ENCODE measurements around the gene DNAJC30.

- TF ChIP-seq CTCF (IDR thresholded peaks at IDR 0.05) (no peak), POLR2A (IDR thresholded peaks at IDR 0.05) (no peak)
Observed at GRCh38 chr7:73685311-73685710, 2.1 kb upstream of the DNAJC30 start.
